ENCODE results near the gene ATP8B2.

DNA sequence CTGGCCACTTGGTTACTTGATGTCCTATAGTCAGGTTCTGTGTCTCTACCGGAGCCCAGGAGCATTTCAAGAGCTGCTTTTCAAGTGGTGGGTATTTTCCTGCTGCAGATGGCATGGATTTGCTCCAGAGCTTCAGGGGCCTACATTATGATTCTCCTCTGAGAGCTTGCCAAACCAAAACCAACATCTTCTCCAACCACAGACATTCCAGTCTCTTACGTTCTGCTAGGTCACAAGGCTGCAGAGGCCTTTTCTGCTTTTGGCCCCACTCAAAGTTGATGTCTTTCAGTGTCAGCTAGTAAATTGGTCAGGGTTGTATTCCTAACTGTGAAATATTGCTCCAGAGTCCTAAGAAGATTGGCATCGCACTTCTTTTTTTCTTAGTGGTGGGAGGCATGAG is 19.2 kb upstream of the ATP8B2 start:
- no peak for TF ChIP-seq EZH2 (IDR thresholded peaks at IDR 0.05)
- TF ChIP-seq, protein P1, sequence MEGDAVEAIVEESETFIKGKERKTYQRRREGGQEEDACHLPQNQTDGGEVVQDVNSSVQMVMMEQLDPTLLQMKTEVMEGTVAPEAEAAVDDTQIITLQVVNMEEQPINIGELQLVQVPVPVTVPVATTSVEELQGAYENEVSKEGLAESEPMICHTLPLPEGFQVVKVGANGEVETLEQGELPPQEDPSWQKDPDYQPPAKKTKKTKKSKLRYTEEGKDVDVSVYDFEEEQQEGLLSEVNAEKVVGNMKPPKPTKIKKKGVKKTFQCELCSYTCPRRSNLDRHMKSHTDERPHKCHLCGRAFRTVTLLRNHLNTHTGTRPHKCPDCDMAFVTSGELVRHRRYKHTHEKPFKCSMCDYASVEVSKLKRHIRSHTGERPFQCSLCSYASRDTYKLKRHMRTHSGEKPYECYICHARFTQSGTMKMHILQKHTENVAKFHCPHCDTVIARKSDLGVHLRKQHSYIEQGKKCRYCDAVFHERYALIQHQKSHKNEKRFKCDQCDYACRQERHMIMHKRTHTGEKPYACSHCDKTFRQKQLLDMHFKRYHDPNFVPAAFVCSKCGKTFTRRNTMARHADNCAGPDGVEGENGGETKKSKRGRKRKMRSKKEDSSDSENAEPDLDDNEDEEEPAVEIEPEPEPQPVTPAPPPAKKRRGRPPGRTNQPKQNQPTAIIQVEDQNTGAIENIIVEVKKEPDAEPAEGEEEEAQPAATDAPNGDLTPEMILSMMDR (IDR thresholded peaks at IDR 0.05 in 2 of 3, conservative IDR thresholded peaks at IDR 0.05 in 1 of 3; ENCODE audit: borderline replicate concordance in 1 of 3, insufficient read depth in 1 of 3, low read depth in 2 of 3, low read length in 2 of 3), result no peak
- TF ChIP-seq POLR2A (IDR thresholded peaks at IDR 0.05; ENCODE audit: borderline replicate concordance, extremely low read depth, insufficient read depth, insufficient read length), result no peak
- no peak for TF ChIP-seq MAX (IDR thresholded peaks at IDR 0.05)
